SKM-1 (cell line): ENCODE measurements around the gene FOXA3.

Source experiments
- DNase-seq: peaks from one replicate; lab custom pipeline; 2025; ENCODE audit not compliant: unreplicated experiment; lab: John Stamatoyannopoulos, UW

FOXA3 gene

DNA sequence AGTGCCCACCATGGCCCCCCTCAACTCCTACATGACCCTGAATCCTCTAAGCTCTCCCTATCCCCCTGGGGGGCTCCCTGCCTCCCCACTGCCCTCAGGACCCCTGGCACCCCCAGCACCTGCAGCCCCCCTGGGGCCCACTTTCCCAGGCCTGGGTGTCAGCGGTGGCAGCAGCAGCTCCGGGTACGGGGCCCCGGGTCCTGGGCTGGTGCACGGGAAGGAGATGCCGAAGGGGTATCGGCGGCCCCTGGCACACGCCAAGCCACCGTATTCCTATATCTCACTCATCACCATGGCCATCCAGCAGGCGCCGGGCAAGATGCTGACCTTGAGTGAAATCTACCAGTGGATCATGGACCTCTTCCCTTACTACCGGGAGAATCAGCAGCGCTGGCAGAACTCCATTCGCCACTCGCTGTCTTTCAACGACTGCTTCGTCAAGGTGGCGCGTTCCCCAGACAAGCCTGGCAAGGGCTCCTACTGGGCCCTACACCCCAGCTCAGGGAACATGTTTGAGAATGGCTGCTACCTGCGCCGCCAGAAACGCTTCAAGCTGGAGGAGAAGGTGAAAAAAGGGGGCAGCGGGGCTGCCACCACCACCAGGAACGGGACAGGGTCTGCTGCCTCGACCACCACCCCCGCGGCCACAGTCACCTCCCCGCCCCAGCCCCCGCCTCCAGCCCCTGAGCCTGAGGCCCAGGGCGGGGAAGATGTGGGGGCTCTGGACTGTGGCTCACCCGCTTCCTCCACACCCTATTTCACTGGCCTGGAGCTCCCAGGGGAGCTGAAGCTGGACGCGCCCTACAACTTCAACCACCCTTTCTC, 8.2 kb downstream of the FOXA3 start:
- no peak for DNase-seq

DNA sequence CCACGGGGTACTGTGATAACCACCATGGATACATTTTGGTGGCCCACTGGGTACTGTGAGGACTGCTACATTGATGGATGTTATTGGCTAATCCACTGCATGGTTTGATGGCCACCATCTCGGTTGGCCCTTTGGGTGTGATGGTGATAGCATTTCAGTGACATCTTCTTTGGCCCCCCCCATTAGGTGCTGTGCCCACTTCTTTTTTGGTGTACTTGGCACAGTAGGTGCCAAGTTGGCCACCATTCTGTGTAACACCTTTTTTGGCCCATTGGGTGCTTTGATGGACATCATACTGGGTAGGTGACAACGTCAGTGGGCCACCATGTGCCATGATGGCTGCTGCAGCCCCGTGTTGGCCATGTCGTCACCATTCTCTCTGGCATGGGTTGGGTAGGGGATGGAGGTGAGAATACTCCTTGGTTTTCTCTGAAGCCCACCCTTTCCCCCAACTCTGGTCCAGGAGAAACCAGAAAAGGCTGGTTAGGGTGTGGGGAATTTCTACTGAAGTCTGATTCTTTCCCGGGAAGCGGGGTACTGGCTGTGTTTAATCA, 9.2 kb downstream of the FOXA3 start:
- DNase-seq, result no peak

DNA sequence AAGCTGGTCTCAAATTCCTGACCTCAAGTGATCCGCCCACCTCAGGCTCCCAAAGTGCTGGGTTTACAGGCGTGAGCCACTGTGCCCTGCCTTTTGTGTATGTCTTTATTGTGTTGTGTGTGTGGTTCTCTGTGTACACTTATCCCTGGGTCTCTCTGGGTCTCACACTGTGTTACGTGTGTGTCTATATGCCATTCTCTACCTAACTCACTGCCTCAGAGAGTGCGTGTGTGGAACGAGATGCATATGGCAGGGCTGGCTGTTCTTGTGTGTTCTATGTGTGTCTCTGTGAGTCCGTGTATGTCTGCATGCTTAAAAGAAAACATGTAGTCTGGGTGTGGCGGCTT, 10.5 kb downstream of the FOXA3 start:
- no peak for DNase-seq

DNA sequence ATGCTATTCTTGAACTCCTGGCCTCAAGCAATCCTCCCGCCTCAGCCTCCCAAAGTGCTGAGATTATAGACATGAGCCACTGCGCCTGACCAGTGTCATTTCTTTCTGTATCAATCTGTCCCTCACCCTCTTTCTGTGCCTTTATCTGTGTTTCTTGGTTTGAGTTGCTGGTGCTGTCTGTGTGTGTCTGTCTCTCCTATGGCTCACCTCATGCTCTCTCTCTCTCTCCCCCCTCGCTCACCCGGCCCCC, 12.0 kb downstream of the FOXA3 start:
- DNase-seq, result no peak

DNA sequence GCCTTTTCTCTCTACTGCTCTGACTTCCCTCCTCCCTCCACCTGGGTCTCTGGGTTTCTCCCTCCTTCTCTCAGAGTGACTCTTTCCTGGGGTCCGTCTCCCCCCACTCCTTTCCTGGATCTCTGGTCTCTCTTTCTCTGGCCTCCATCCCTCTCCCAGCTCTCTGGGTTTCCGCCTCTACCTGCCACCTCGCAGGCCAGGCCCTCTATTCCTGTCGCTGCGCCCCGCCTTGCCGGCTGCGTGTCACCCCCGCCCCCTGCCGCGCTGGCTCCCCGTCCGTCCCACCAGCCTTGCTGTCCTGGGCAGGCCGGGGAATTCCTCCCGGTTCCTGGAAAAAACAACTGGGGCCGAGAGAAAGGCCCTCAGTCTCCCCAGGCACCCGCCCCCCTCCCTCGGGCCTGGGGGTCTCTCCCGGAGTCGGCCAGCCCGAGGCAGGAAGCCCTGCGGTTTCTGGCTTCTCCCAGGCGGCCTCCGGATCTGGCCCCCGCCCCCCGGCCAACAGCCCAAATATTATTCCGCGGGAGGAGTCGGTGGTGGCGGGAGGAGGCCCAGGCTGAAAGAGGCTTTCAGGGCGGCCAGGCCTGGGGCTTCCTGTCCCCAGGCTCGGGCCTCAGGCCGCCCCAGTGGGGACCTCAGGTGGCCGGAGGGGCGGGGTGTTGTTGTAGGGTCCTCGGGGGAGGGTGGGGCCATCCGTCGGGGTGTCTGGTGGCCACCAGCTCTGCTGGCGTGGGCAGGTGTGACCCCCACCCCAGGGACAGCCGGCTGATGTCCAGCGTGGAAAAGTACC, 12.5 kb downstream of the FOXA3 start:
- DNase-seq, result no peak

DNA sequence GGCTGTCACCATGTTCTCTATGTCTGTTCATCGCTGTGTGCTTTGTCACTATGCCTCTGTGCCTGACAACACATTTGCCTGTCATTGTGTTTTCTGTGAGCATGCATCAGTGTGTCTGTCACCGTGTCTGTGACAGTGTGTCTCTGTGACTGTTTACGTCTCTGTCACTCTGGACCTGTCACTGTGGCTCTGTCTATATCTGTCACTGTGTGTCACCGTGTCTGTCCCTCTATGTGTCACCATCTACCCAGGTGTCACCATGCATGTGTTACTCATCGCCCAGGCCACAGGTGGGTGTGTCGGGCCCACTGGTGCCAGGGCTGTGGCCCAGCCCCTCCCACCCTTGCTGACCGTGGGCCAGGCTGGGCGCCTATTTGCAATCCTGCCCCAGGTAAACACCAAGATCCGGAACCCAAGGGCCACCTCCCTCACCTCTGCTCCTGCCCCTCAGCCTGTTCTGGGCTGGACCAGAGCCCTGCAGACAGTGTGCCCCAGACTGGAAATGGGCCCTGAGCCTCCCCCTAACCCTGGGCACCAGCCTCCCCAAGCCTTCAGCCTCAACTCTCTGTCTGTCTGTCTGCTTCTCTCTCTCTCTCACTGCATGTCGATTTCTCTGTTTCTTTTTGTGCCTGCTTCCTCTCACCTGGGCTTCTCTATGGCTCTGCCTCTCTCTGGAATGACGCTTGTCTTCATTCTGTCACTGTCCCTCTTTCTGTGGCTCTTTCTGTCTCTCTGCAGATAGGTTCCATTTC, 14.1 kb downstream of the FOXA3 start:
- DNase-seq, result no peak

DNA sequence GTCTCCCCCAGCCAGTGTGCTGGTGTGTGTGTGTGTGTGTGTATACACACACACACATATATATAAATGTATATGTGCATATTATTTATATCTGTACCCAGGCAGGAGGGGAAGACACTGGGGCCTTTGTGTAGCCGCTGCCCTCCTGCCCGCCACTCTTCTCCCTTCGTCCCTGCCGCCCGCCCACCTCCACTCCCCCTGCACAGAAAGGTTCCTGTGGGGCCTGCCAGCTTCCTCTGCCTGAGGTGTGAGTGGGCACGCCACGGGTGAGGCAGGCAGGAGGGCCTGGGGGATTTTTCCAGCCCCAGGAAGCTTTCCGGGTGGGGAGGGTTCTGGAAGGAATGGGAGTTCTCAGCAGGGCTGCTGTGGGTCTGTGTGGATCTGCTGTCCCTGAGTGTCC, 14.9 kb downstream of the FOXA3 start:
- no peak for DNase-seq

DNA sequence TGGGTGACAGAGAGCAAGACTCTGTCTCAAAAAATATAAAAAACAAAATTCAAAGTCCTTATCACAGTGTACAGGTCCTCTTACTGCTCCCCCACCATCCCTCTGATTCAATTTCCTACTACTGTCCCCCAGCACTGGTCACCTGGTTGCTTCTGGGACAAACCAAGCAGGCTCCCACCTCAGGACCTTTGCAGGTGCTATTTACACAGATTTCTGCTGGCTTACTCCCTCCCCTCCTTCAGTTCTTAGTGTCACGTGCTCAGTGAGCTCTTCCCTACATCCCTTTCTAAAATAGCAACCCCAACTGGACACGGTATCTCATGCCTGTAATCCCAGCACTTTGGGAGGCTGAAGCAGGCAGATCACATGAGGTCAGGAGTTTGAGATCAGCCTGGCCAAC, 15.8 kb downstream of the FOXA3 start:
- DNase-seq, result no peak

DNA sequence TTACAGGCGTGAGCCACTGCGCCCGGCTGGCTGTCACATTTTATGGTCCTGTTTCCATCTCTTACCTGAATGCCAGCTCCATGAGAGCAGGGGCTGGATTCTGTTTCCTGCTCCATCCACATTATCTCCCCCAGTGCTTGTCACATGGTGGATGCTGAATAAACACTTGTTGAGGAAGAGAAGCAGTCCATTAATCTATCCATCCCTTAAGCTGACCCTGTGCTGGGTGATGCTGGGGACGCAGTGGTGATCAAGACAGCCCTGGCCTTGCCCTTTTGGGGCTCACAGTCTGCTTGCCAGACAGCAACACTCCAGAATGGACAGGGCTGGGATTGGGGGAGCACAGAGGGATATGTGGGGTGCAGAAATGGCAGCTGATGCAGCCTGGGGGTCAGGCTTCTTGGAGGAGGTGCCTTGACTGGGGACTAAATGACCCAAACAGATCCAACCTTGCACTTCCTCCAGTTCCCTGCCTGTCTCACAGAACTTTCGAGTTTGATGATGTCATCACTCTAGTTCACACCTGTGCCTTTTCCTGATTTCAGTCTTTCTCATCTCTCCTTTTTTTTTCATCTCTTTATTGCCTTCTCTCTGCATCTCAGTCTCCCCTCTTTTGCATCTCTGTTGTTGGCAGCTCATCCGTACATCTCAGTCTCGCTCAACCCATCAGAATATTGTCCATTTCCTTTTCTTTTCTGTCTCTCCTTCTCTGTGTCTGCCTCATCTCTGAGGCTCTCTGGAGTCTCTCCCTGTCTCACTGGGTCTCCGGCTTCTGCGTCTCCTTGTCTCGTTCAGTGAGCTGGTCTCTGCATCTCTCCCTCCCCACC, 17.2 kb downstream of the FOXA3 start:
- DNase-seq, result no peak

DNA sequence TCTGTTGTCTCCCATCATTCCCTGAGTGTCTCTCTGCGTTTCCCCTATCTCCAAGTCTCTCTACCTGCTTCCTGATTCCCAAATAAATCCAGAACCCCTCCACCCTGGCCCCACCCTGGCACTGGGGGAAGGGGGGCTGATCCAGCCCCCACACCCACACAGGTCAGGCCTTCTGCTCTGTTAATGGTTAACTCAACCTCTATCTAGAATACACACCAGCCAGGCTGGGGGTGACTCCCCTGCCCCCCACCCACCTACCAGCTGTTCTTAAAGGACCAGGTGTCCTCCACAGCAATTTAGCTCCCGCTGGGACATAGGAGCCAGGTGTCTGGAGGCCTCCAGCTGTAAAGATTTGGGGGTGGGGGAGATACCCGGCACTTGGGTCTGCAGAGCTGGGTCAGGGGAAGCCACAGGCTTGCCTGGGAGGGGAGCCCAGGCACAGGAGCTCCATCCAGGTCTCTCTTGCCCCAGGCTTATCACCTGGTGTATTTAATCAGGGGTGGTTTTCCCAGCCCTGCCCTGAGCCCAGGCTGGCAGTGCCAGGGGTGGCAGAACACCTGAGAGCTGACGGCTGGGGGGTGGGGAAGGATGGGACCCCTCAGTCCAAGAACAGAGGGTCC, 17.9 kb downstream of the FOXA3 start:
- DNase-seq, result no peak

DNA sequence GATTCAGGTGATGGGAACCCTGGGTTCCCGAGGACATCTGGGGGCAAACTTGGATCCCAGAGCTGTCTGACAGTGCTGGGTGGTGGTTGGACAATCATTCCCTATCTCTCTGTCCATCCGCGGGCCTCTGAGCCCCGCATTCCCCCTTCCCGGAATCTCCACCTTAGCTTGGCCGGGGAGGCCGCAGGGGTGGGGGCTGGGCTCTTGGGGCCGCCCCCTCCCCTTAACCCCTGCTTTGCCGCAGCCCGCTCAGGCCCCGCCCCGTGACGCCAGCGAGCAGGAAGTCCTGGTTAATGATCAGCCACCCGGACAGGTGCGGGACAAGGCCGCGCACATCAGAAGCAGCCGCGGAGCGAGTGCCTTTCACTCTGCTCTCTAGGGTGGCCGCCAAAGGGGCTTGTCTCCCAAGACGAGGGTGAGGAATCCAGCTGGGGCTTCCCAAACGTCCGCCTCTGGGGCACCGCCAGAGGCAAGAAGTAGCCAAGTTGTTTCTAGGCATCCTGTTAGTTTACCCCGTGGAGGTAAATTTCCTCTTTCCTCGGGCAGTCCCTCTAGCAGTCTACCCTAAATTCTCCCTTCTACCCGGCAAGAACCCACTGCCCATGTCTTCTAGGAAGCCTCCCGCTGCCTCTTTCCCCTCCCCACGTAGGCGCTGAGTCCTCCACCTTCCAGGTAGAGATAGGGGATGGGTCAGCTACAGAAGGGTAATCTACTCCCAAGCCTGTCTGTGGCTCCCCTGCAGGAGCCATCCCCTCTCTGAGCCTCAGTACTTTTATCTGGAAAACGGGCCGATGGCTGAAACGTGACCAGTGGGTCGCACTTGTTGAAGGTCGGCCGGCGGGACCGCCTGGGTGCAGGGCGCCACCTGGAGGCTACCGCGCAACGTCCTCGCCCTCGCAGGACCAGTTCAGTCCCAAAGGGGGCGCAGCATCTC, 18.8 kb downstream of the FOXA3 start:
- DNase-seq, result peak; percentile 30

DNA sequence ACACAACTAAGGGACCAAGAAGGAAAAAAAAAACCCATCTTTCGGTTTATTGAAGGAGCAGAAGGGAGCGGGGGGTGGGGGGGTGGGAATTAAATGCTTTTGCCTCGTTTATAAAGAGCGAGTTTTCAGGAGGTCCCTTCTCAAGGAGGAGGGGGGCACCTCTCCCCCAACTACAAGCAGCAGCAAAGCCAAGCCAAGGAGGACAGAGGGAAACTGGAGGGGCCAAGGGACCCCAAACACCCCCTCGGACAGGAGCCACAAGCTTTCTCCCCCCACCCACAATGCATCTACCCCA, 19.4 kb downstream of the FOXA3 start:
- no peak for DNase-seq

DNA sequence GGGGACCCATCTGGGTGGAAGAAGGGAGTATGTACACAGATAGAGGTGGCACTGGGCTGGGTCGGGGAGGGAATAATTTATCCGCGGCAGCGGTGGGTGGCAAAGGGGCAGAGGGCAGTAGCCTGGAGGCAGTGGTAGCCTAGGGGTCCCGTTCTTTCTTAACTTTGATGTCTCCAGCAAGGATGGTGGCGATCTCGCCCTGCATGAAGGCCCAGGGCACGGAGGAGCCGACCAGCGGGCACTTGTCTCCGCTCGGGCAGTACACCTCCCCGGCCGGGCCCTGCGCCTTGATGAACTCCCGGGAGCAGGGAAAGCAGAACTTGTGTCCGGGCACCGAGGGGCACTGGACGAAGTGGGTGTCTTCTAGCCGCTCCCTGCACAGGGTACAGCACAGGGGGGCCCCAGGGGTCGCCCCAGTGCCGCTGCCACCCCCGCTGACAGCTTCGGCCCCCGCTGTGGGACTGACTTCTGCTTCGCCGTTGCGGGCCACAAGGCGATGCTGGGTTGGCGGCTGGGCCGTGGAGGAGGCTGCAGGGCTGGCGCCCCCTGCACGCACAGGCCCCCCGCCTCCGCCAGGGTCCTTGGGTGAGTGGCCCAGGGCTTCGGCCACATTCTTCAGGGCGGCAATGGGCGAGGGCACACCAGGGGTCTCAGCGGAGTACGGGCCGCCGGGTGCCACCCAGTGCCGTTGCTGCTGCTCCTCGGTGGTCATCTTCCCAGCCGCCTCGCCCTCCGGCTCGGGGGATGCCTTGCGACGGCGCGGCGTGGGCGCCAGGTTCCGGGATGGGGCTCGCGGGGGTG, 20.0 kb downstream of the FOXA3 start:
- no peak for DNase-seq

DNA sequence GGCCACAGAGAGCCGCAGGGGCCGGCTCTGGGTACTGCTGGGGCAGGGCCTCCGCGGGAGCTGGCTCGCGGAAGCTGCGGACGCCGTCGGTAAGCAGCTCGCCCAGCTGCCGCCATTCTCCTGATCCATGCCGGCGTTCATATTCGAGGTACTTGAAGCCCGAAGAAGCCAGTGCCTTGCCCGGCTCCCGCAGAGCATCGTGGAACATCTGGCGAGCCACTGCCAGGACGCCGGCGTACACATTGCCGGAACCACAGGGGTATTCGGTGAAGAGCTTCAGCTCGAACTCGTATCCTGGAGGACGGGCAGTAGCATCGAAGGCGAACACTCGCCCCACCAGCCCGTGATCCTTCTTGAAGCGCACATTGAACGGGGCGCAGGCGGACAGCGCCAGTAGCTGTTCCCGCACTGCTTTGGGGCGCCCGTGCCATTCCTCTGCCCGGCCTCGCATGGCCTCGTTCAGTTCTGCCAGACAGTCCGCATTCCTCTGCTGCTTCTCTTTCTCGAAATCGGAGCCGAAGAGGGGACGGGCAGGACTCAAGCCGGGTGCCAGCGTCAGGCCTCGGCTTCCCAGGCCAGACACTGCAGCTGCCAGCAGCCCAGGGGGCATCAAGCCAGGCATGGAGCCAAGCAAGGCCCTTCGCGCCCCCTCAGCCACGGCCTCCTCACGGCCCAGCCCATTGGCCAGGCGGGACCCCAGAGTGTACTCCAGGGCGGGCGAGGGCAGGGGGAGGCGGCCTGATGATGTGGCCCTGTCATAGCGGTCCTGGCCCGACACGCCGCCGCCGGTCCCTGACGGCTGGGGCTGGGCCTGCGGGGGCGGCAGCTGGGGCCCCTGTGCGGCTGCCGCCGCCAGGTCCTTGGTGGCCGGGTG, 20.8 kb downstream of the FOXA3 start:
- no peak for DNase-seq

DNA sequence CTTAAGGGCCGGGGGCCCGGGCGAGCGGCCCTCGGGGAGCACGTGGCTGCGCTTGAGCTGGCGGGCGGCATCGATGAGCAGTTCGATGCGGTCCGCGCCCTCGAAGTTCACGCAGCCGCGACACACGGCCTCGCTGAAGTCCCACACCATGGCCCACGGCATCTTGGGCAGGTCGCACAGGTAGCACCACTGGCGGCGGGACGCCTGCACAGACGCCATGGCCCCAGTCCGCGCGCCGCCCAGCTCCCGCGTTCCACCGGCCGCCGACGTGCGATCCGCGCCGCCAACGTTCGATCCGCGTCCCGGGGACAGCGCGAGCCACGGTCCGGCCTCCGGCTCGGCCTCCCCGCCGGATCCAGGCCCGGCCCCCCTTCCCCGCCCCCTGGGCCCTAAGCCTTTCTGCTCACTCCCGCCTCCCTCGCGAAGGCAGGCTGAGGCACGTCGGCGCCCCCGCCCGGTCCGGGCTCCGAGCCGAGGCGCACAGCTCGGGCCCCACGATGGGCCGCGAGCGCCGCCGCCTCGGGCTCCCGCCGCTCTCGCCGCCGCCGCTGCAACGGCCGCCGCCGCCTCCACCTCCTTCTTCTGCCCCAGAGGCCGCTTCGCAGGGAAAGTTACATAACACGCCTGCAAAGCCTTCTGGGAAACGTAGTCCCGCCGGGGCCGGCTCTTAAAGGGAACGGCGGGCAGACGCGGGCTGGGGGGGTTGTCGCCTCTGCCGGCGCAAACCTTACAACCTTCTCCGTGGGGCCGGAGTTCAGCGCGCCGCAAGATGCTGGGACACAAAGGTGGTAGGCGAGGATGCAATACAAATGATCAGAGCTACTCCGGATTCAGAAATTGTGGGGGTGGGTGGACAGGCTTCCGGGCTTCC, 21.7 kb downstream of the FOXA3 start, which contains the start of gene IRF2BP1:
Gene IRF2BP1, minus strand, starts transcription at position 586 of the 871 bp plus-strand sequence. Its CDS starts 367 bp downstream, at position 219.
- peak; percentile 13 for DNase-seq

DNA sequence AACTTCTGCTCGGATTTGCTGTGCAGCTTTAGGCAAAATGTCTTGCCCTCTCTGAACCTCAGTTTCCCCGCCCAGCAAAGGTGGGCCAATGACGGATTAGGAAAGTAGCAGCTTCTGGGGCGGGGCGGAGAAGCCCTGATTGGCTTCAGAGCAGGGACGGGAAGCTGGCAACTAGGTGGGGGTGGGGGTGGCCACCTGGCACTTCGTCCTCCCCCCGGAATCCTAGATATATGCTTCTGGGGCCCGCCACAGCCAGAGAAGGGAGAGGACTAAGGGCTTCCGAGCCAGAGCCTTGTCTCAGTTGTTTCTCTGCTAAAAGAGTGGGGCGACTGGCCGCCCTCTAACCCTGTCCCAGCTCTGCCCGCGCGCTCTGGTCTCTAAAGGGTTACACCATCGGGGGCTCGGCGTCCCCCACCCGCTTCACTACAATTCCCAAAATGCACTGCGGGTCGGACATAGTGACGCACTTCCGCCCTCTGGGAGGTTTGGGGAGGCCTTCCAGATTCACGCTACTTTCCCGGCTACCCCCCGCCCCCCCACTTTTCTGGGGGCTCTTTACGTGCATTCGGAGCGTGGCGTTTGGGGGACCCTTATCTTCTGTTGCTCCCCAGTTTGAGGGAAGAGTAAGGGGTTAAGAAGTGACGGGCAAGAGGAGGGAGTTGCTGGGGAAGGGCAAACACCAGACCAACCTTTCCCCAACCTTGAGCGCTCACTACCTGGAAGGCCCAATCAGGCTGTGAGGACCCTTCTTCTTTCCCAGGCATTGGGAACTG, 22.5 kb downstream of the FOXA3 start:
- peak; percentile 43 for DNase-seq
